GM23338 (cell line): ENCODE results near the gene MDGA2. TPM values are rescaled to one million over a fixed set of nuclear protein-coding genes. Genes with fewer than 3 reads are reported as not detected.
A peak's percentile ranks its signal among the peaks of the same experiment; 100 is the strongest.

Experiments used
- ATAC-seq: fragments of 200-7000 bp; cut with Tn5 transposase; 3 replicates; pipeline ENCODE4 v1.9.1; 2020
- DNase-seq: peaks from one replicate; pipeline ENCODE4 v3.0.0-alpha.2; 2015; ENCODE audit warnings: low spot score
- H2AFZ ChIP-seq: fragments of 200-600 bp; sonication (generic); 2 replicates; pipeline ENCODE4 v1.8.0; 2016; ENCODE audit warnings: antibody characterized with exemption, mild to moderate bottlenecking, moderate library complexity
- H3F3A ChIP-seq: fragments of 200-600 bp; sonication (generic); replicated peaks from 2 replicates; pipeline ENCODE4 v1.8.0; 2017; ENCODE audit warnings: antibody characterized with exemption, mixed run types, low read depth
- H3K27ac ChIP-seq: fragments of 200-600 bp; sonication (generic); 2 replicates; pipeline ENCODE4 v1.6.1; 2016; ENCODE audit warnings: low read depth
- H3K27me3 ChIP-seq: fragments of 200-600 bp; sonication (generic); 2 replicates; pipeline ENCODE4 v1.8.0; 2016; ENCODE audit warnings: mild to moderate bottlenecking, mixed run types, moderate library complexity; ENCODE audit not compliant: insufficient read depth
- H3K36me3 ChIP-seq: fragments of 200-600 bp; sonication (generic); 2 replicates; pipeline ENCODE4 v1.8.0; 2016; ENCODE audit warnings: mild to moderate bottlenecking; ENCODE audit not compliant: insufficient read depth
- H3K4me1 ChIP-seq: fragments of 200-600 bp; sonication (generic); 2 replicates; pipeline ENCODE4 v1.8.0; 2016; ENCODE audit warnings: mild to moderate bottlenecking, moderate library complexity; ENCODE audit not compliant: insufficient read depth
- H3K4me2 ChIP-seq: fragments of 200-600 bp; sonication (generic); 2 replicates; pipeline ENCODE4 v1.7.1; 2017; ENCODE audit warnings: mixed run types
- H3K4me3 ChIP-seq: fragments of 200-600 bp; sonication (generic); 2 replicates; pipeline ENCODE4 v1.6.1; 2016; ENCODE audit warnings: mixed run types
- H3K79me2 ChIP-seq: fragments of 200-600 bp; sonication (generic); replicated peaks from 2 replicates; pipeline ENCODE4 v1.8.0; 2017; ENCODE audit warnings: mild to moderate bottlenecking; ENCODE audit not compliant: insufficient read depth
- H3K9me2 ChIP-seq: fragments of 200-600 bp; sonication (generic); 2 replicates; pipeline ENCODE4 v1.8.0; 2017; ENCODE audit not compliant: insufficient read depth
- H4K20me1 ChIP-seq: fragments of 200-600 bp; sonication (generic); replicated peaks from 2 replicates; pipeline ENCODE4 v1.8.0; 2017; ENCODE audit warnings: mild to moderate bottlenecking; ENCODE audit not compliant: insufficient read depth
- H3K27ac Mint-ChIP-seq: 2 replicates; pipeline ENCODE4 v1.8.0; 2020; ENCODE audit warnings: inconsistent platforms, mild to moderate bottlenecking, moderate library complexity, mixed read lengths
- H3K27me3 Mint-ChIP-seq: 3 replicates; pipeline ENCODE4 v1.8.0; 2022; ENCODE audit warnings: low read depth, mild to moderate bottlenecking, moderate library complexity, mixed read lengths, inconsistent platforms; ENCODE audit not compliant: insufficient read depth, poor library complexity
- H3K36me3 Mint-ChIP-seq: 3 replicates; pipeline ENCODE4 v1.8.0; 2021; ENCODE audit warnings: low read depth, mild to moderate bottlenecking, inconsistent platforms, moderate library complexity, mixed read lengths
- H3K4me1 Mint-ChIP-seq: 3 replicates; pipeline ENCODE4 v1.8.0; 2020; ENCODE audit warnings: mild to moderate bottlenecking, inconsistent platforms, mixed read lengths
- H3K4me3 Mint-ChIP-seq: 3 replicates; pipeline ENCODE4 v1.8.0; 2021; ENCODE audit warnings: moderate library complexity, mild to moderate bottlenecking, inconsistent platforms, mixed read lengths
- H3K9me3 Mint-ChIP-seq: 3 replicates; pipeline ENCODE4 v1.8.0; 2020; ENCODE audit warnings: moderate library complexity, mild to moderate bottlenecking, inconsistent platforms, mixed read lengths
- EZH2phosphoT487 ChIP-seq: fragments of 200-600 bp; sonication (generic); IDR thresholded peaks from one replicate; pipeline ENCODE4 v1.8.1; 2018; ENCODE audit warnings: antibody characterized with exemption; ENCODE audit not compliant: unreplicated experiment
- JUNB ChIP-seq: IDR thresholded peaks from one replicate; pipeline ENCODE4 v1.6.1; 2016; ENCODE audit warnings: antibody characterized with exemption; ENCODE audit not compliant: unreplicated experiment
- NANOG ChIP-seq: IDR thresholded peaks from 2 replicates; pipeline ENCODE4 v1.6.1; 2016; ENCODE audit warnings: antibody characterized with exemption, borderline replicate concordance
- STAT1 ChIP-seq: IDR thresholded peaks from one replicate; pipeline ENCODE4 v1.6.1; 2016; ENCODE audit warnings: antibody characterized with exemption; ENCODE audit not compliant: unreplicated experiment
- polyA plus RNA-seq: library from polyadenylated mRNA; unstranded; fragments of >200 nt; fragmentation: Nextera tagmentation; extraction: Ambion mirVana; gene quantifications from 2 replicates; pipeline ENCODE4 v1.2.1, GENCODE V29; 2016
- total RNA-seq: library from RNA; depleted of rRNA; stranded (reverse); fragments of >200 nt; shearing (Covaris generic); gene quantifications from 2 replicates; pipeline ENCODE4 v1.2.3, GENCODE V29; 2014
- TF ChIP-seq, protein P1 (sequence below): IDR thresholded peaks from 2 replicates; pipeline ENCODE4 v1.6.1; 2016; ENCODE audit warnings: antibody characterized with exemption
- TF ChIP-seq, protein P2 (sequence below): fragments of 250-450 bp; sonication (Bioruptor Pico); IDR thresholded peaks from 2 replicates; pipeline ENCODE4 v1.5.0; 2020; ENCODE audit warnings: mild to moderate bottlenecking, moderate library complexity

The MDGA2 gene
- total and polyA plus RNA-seq, 2 experiments from 2014 or later = 0.68 to 1.7 TPM

DNA sequence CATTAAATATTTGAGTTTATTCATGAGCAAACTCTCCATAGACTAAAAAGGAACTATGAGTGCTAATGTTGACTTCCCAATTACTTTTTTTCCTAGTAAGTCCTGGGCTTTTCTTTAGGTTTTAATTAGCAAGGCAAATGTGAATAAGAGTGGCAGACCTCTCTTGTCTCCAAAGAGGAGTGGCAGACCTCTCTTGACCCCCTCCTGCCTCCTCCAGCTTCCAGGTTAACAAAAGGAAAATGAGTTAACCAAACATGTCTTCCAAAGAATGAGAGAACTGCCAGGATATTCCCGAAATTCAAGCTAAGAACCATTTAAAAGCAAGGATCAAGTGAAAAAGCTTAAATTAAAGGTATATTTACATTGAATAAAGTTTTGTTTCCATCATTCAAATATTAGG lies 253.2 kb downstream of the MDGA2 start:
- H3K36me3 ChIP-seq = no peaks in the 10 kb centered on the region
- no peaks in the 10 kb centered on the region; the same call in 2 of the 3 replicates for H3K36me3 Mint-ChIP-seq
- peaks cover 24% of the 10 kb centered on the region for H3K4me1 ChIP-seq
- peak overlapping the region; percentile 29 for H3K4me2 ChIP-seq
- no peaks in the 10 kb centered on the region for H3K9me3 Mint-ChIP-seq
- TF ChIP-seq, protein P1, sequence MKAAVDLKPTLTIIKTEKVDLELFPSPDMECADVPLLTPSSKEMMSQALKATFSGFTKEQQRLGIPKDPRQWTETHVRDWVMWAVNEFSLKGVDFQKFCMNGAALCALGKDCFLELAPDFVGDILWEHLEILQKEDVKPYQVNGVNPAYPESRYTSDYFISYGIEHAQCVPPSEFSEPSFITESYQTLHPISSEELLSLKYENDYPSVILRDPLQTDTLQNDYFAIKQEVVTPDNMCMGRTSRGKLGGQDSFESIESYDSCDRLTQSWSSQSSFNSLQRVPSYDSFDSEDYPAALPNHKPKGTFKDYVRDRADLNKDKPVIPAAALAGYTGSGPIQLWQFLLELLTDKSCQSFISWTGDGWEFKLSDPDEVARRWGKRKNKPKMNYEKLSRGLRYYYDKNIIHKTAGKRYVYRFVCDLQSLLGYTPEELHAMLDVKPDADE = no peak
- TF ChIP-seq JUNB (no peak), STAT1 (no peak), NANOG (no peak), EZH2phosphoT487 (no peak)
- TF ChIP-seq, protein P2, sequence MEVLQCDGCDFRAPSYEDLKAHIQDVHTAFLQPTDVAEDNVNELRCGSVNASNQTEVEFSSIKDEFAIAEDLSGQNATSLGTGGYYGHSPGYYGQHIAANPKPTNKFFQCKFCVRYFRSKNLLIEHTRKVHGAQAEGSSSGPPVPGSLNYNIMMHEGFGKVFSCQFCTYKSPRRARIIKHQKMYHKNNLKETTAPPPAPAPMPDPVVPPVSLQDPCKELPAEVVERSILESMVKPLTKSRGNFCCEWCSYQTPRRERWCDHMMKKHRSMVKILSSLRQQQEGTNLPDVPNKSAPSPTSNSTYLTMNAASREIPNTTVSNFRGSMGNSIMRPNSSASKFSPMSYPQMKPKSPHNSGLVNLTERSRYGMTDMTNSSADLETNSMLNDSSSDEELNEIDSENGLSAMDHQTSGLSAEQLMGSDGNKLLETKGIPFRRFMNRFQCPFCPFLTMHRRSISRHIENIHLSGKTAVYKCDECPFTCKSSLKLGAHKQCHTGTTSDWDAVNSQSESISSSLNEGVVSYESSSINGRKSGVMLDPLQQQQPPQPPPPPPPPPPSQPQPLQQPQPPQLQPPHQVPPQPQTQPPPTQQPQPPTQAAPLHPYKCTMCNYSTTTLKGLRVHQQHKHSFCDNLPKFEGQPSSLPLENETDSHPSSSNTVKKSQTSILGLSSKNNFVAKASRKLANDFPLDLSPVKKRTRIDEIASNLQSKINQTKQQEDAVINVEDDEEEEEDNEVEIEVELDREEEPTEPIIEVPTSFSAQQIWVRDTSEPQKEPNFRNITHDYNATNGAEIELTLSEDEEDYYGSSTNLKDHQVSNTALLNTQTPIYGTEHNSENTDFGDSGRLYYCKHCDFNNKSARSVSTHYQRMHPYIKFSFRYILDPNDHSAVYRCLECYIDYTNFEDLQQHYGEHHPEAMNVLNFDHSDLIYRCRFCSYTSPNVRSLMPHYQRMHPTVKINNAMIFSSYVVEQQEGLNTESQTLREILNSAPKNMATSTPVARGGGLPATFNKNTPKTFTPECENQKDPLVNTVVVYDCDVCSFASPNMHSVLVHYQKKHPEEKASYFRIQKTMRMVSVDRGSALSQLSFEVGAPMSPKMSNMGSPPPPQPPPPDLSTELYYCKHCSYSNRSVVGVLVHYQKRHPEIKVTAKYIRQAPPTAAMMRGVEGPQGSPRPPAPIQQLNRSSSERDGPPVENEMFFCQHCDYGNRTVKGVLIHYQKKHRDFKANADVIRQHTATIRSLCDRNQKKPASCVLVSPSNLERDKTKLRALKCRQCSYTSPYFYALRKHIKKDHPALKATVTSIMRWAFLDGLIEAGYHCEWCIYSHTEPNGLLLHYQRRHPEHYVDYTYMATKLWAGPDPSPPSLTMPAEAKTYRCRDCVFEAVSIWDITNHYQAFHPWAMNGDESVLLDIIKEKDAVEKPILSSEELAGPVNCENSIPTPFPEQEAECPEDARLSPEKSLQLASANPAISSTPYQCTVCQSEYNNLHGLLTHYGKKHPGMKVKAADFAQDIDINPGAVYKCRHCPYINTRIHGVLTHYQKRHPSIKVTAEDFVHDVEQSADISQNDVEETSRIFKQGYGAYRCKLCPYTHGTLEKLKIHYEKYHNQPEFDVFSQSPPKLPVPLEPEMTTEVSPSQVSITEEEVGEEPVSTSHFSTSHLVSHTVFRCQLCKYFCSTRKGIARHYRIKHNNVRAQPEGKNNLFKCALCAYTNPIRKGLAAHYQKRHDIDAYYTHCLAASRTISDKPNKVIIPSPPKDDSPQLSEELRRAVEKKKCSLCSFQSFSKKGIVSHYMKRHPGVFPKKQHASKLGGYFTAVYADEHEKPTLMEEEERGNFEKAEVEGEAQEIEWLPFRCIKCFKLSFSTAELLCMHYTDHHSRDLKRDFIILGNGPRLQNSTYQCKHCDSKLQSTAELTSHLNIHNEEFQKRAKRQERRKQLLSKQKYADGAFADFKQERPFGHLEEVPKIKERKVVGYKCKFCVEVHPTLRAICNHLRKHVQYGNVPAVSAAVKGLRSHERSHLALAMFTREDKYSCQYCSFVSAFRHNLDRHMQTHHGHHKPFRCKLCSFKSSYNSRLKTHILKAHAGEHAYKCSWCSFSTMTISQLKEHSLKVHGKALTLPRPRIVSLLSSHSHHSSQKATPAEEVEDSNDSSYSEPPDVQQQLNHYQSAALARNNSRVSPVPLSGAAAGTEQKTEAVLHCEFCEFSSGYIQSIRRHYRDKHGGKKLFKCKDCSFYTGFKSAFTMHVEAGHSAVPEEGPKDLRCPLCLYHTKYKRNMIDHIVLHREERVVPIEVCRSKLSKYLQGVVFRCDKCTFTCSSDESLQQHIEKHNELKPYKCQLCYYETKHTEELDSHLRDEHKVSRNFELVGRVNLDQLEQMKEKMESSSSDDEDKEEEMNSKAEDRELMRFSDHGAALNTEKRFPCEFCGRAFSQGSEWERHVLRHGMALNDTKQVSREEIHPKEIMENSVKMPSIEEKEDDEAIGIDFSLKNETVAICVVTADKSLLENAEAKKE = peak; percentile 66; the same call in 1 of the 2 replicates
- ATAC-seq (peak; percentile 93), DNase-seq (peak; percentile 68)
- H3K27ac Mint-ChIP-seq = peak overlapping the region; percentile 93
- H3K9me2 ChIP-seq = peaks cover under 1% of the 10 kb centered on the region; the same call in 1 of the 2 replicates
- H3K27me3 ChIP-seq = no peaks in the 10 kb centered on the region
- H3K27me3 Mint-ChIP-seq = no peaks in the 10 kb centered on the region
- 0 out of 2 replicates have a peak overlapping the region, but pooled peaks have one; percentile 13 for H3K27ac ChIP-seq
- no peaks in the 10 kb centered on the region for H3K79me2 ChIP-seq
- no peak overlapping the region for H3K4me3 ChIP-seq
- no peaks in the 10 kb centered on the region for H4K20me1 ChIP-seq
- H3K4me3 Mint-ChIP-seq = peak overlapping the region; percentile 34; the same call in 1 of the 3 replicates
- peaks cover 30% of the 10 kb centered on the region for H3K4me1 Mint-ChIP-seq
- no peak overlapping the region for H2AFZ ChIP-seq
- no peaks in the 10 kb centered on the region for H3F3A ChIP-seq
